Stimulated activated CD4-positive, alpha-beta T cell treated with anti-CD3 and anti-CD28 coated beads, TNF-alpha, amount 100 ng/mL, for 24 hours (primary cell): ENCODE data around the gene DGKI.

Experiments
- DNase-seq, 3 experiments: peaks; one replicate each; pipeline ENCODE4 v3.0.0-alpha.2; 2020; ENCODE audit warnings: low read depth in 3 of 3

The DGKI gene

GRCh38 chr7:137592232-137592896, 254.4 kb downstream of the DGKI start:
- no peak for DNase-seq

- DNase-seq, result no peak
Observed at GRCh38 chr7:137591421-137591837, 255.3 kb downstream of the DGKI start.

GRCh38 chr7:137590756-137591305, 255.9 kb downstream of the DGKI start:
- no peak for DNase-seq

- DNase-seq, result no peak
Observed at GRCh38 chr7:137590071-137590755, 256.6 kb downstream of the DGKI start.

GRCh38 chr7:137587326-137587725, 259.4 kb downstream of the DGKI start:
- no peak for DNase-seq

- no peak for DNase-seq
Observed at GRCh38 chr7:137585591-137585990, 261.2 kb downstream of the DGKI start.

GRCh38 chr7:137583172-137583571, 263.6 kb downstream of the DGKI start:
- no peak for DNase-seq

GRCh38 chr7:137579913-137580640, 266.7 kb downstream of the DGKI start:
- no peak for DNase-seq

GRCh38 chr7:137578541-137578940, 268.2 kb downstream of the DGKI start:
- DNase-seq, result no peak

GRCh38 chr7:137577184-137577583, 269.6 kb downstream of the DGKI start:
- DNase-seq, result no peak

- DNase-seq, result no peak
Observed at GRCh38 chr7:137576481-137576880, 270.3 kb downstream of the DGKI start.

GRCh38 chr7:137574812-137575211, 272.0 kb downstream of the DGKI start:
- no peak for DNase-seq

- no peak for DNase-seq
Observed at GRCh38 chr7:137572056-137572784, 274.6 kb downstream of the DGKI start.

GRCh38 chr7:137564677-137565076, 282.1 kb downstream of the DGKI start:
- no peak for DNase-seq

GRCh38 chr7:137563981-137564380, 282.8 kb downstream of the DGKI start:
- DNase-seq, result no peak

GRCh38 chr7:137547485-137547884, 299.3 kb downstream of the DGKI start:
- DNase-seq, result no peak

- no peak for DNase-seq
Observed at GRCh38 chr7:137546671-137547070, 300.1 kb downstream of the DGKI start.

- DNase-seq, result no peak
Observed at GRCh38 chr7:137546009-137546408, 300.8 kb downstream of the DGKI start.

- DNase-seq, result no peak
Observed at GRCh38 chr7:137545059-137545716, 301.6 kb downstream of the DGKI start.

- no peak for DNase-seq
Observed at GRCh38 chr7:137544453-137545058, 302.2 kb downstream of the DGKI start.
